ENCODE results near the gene LSAMP. TPM values are rescaled to one million over a fixed set of nuclear protein-coding genes. Genes with fewer than 3 reads are reported as not detected.
A peak's percentile ranks its signal among the peaks of the same experiment; 100 is the strongest.

Gene LSAMP
- total and polyA plus RNA-seq, 2 of the 13 experiments (the other 11 are each of a cell fraction or from before 2014, with no cell fraction given) = not detected

DNA sequence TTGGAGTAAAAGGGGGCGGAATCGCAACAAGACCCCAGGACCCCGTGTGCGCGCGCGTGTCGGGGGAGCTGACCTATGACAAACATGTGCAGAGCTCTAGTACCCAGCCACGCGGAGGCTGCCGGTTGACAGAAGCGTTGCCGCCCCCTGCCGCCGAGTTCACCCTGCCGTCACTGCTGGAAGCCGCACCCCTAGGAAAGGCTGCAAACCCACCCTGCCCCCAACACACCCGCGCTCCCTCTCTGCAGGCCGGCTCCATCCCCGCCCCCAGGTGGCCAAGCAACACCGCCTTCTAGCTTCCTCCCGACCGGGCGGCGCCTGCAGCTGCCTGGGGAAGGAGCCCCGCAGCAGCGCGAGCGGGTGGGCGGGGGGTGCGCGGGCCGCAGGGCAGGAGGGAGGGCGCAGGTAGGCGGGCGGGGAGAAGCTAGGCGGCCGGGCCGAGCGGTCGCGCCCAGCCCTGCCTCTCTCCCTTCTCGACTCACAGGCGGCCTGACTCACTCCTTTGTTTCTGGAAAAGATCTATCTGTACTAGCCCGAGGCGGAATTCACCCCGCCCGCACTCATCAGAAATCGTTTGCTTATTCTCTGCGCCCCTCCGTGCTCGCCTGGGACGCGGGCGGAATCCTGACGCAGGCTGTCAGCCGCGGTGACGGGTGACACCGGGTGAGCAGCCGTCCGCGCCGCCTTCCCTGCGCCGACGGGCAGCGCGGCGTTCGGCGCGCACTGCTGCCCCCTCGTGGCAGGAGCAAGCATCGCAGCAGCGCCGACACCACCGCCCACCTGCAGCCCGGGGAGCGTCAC, 661.1 kb downstream of the LSAMP start (continued):
- TF ChIP-seq, protein P1, sequence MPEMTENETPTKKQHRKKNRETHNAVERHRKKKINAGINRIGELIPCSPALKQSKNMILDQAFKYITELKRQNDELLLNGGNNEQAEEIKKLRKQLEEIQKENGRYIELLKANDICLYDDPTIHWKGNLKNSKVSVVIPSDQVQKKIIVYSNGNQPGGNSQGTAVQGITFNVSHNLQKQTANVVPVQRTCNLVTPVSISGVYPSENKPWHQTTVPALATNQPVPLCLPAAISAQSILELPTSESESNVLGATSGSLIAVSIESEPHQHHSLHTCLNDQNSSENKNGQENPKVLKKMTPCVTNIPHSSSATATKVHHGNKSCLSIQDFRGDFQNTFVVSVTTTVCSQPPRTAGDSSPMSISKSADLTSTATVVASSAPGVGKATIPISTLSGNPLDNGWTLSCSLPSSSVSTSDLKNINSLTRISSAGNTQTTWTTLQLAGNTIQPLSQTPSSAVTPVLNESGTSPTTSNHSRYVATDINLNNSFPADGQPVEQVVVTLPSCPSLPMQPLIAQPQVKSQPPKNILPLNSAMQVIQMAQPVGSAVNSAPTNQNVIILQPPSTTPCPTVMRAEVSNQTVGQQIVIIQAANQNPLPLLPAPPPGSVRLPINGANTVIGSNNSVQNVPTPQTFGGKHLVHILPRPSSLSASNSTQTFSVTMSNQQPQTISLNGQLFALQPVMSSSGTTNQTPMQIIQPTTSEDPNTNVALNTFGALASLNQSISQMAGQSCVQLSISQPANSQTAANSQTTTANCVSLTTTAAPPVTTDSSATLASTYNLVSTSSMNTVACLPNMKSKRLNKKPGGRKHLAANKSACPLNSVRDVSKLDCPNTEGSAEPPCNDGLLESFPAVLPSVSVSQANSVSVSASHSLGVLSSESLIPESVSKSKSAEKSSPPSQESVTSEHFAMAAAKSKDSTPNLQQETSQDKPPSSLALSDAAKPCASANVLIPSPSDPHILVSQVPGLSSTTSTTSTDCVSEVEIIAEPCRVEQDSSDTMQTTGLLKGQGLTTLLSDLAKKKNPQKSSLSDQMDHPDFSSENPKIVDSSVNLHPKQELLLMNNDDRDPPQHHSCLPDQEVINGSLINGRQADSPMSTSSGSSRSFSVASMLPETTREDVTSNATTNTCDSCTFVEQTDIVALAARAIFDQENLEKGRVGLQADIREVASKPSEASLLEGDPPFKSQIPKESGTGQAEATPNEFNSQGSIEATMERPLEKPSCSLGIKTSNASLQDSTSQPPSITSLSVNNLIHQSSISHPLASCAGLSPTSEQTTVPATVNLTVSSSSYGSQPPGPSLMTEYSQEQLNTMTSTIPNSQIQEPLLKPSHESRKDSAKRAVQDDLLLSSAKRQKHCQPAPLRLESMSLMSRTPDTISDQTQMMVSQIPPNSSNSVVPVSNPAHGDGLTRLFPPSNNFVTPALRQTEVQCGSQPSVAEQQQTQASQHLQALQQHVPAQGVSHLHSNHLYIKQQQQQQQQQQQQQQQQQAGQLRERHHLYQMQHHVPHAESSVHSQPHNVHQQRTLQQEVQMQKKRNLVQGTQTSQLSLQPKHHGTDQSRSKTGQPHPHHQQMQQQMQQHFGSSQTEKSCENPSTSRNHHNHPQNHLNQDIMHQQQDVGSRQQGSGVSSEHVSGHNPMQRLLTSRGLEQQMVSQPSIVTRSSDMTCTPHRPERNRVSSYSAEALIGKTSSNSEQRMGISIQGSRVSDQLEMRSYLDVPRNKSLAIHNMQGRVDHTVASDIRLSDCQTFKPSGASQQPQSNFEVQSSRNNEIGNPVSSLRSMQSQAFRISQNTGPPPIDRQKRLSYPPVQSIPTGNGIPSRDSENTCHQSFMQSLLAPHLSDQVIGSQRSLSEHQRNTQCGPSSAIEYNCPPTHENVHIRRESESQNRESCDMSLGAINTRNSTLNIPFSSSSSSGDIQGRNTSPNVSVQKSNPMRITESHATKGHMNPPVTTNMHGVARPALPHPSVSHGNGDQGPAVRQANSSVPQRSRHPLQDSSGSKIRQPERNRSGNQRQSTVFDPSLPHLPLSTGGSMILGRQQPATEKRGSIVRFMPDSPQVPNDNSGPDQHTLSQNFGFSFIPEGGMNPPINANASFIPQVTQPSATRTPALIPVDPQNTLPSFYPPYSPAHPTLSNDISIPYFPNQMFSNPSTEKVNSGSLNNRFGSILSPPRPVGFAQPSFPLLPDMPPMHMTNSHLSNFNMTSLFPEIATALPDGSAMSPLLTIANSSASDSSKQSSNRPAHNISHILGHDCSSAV (CRISPR knock-in tag; IDR thresholded peaks at IDR 0.05; ENCODE audit: borderline replicate concordance) = no peak
- TF ChIP-seq SIN3A (IDR thresholded peaks at IDR 0.05; ENCODE audit: borderline replicate concordance, low read depth, low read length) (peak; percentile 59; the same call in 1 of the 2 replicates), NFKBIZ (CRISPR knock-in tag; IDR thresholded peaks at IDR 0.05) (no peak), HNF4G (IDR thresholded peaks at IDR 0.05; ENCODE audit: borderline replicate concordance, low read depth, low read length) (no peak), HNF4G (CRISPR knock-in tag; IDR thresholded peaks at IDR 0.05; ENCODE audit: borderline replicate concordance, low read depth) (no peak), ZNF549 (CRISPR knock-in tag; IDR thresholded peaks at IDR 0.05) (no peak), ZNF282 (IDR thresholded peaks at IDR 0.05; ENCODE audit: partially characterized antibody) (no peak), ZNF343 (CRISPR knock-in tag; IDR thresholded peaks at IDR 0.05) (peak; percentile 62; the same call in 1 of the 2 replicates), ZNF354B (CRISPR knock-in tag; IDR thresholded peaks at IDR 0.05) (peak; percentile 65; the same call in 1 of the 2 replicates), DMAP1 (CRISPR knock-in tag; IDR thresholded peaks at IDR 0.05) (peak; percentile 71; the same call in 1 of the 2 replicates), KAT7 (CRISPR knock-in tag; IDR thresholded peaks at IDR 0.05; ENCODE audit: borderline replicate concordance) (peak; percentile 81; the same call in 1 of the 2 replicates), RXRB (CRISPR knock-in tag; IDR thresholded peaks at IDR 0.05; ENCODE audit: borderline replicate concordance) (peak; percentile 49; the same call in 1 of the 2 replicates), AGO1 (IDR thresholded peaks at IDR 0.05; ENCODE audit: low read depth, low read length, poor library complexity, severe bottlenecking) (peak; percentile 77)
- TF ChIP-seq, protein P2, sequence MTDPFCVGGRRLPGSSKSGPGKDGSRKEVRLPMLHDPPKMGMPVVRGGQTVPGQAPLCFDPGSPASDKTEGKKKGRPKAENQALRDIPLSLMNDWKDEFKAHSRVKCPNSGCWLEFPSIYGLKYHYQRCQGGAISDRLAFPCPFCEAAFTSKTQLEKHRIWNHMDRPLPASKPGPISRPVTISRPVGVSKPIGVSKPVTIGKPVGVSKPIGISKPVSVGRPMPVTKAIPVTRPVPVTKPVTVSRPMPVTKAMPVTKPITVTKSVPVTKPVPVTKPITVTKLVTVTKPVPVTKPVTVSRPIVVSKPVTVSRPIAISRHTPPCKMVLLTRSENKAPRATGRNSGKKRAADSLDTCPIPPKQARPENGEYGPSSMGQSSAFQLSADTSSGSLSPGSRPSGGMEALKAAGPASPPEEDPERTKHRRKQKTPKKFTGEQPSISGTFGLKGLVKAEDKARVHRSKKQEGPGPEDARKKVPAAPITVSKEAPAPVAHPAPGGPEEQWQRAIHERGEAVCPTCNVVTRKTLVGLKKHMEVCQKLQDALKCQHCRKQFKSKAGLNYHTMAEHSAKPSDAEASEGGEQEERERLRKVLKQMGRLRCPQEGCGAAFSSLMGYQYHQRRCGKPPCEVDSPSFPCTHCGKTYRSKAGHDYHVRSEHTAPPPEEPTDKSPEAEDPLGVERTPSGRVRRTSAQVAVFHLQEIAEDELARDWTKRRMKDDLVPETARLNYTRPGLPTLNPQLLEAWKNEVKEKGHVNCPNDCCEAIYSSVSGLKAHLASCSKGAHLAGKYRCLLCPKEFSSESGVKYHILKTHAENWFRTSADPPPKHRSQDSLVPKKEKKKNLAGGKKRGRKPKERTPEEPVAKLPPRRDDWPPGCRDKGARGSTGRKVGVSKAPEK (CRISPR knock-in tag; IDR thresholded peaks at IDR 0.05; ENCODE audit: borderline replicate concordance) = no peak
- TF ChIP-seq, protein P3, sequence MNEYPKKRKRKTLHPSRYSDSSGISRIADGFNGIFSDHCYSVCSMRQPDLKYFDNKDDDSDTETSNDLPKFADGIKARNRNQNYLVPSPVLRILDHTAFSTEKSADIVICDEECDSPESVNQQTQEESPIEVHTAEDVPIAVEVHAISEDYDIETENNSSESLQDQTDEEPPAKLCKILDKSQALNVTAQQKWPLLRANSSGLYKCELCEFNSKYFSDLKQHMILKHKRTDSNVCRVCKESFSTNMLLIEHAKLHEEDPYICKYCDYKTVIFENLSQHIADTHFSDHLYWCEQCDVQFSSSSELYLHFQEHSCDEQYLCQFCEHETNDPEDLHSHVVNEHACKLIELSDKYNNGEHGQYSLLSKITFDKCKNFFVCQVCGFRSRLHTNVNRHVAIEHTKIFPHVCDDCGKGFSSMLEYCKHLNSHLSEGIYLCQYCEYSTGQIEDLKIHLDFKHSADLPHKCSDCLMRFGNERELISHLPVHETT (CRISPR knock-in tag; conservative IDR thresholded peaks at IDR 0.05) = 0 out of 2 replicates have a peak, but pooled peaks have one; percentile 59
- TF ChIP-seq, protein P4, sequence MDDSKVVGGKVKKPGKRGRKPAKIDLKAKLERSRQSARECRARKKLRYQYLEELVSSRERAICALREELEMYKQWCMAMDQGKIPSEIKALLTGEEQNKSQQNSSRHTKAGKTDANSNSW (CRISPR knock-in tag; IDR thresholded peaks at IDR 0.05; ENCODE audit: borderline replicate concordance) = 0 out of 2 replicates have a peak, but pooled peaks have one; percentile 41

Data from HepG2 (cell line).